Activated B cell treated with CpG ODN at 0.5 μM for 24 hours (primary cell): ENCODE results near the gene TMA7. TPM values are rescaled to one million over a fixed set of nuclear protein-coding genes. Genes with fewer than 3 reads are reported as not detected.

ENCODE experiments used
- ATAC-seq: fragments of 200-7000 bp; cut with Tn5 transposase; one replicate; pipeline ENCODE4 v1.10.0; 2021; ENCODE audit warnings: low read depth, mild to moderate bottlenecking, moderate library complexity
- CTCF ChIA-PET: fragments of 350-600 bp; sonication (Branson Sonifier 250); formaldehyde crosslinking; loops from one replicate; lab custom pipeline; 2021; ENCODE audit warnings: antibody characterized with exemption; lab: Charles Lee
- POLR2A ChIA-PET: fragments of 350-600 bp; sonication (Branson Sonifier 250); formaldehyde crosslinking; loops from one replicate; lab custom pipeline; 2021; ENCODE audit warnings: antibody characterized with exemption; lab: Charles Lee
- DNase-seq: peaks from one replicate; pipeline ENCODE4 v3.0.0; 2022
- H3K27ac Mint-ChIP-seq: one replicate; pipeline ENCODE4 v1.8.0; 2020; ENCODE audit warnings: mixed read lengths
- H3K27me3 Mint-ChIP-seq: one replicate; pipeline ENCODE4 v1.8.0; 2021; ENCODE audit warnings: mixed read lengths
- H3K36me3 Mint-ChIP-seq: one replicate; pipeline ENCODE4 v1.8.0; 2021; ENCODE audit warnings: low read depth, mixed read lengths
- H3K4me1 Mint-ChIP-seq: one replicate; pipeline ENCODE4 v1.8.0; 2021; ENCODE audit warnings: mixed read lengths
- H3K4me3 Mint-ChIP-seq: one replicate; pipeline ENCODE4 v1.8.0; 2020; ENCODE audit warnings: mild to moderate bottlenecking, mixed read lengths
- H3K9me3 Mint-ChIP-seq: one replicate; pipeline ENCODE4 v1.8.0; 2020; ENCODE audit warnings: mixed read lengths
- CTCF ChIP-seq: fragments of 200-600 bp; IDR thresholded peaks from one replicate; pipeline ENCODE4 v1.8.0; 2022; ENCODE audit warnings: antibody characterized with exemption, mild to moderate bottlenecking
- intact Hi-C: fragments of 100-400 bp; cut with micrococcal nuclease; formaldehyde crosslinking; loops from one replicate; pipeline ENCODE4 v1.15.1; 2024
- total RNA-seq: library from RNA; stranded (reverse); gene quantifications from 2 replicates; pipeline ENCODE4 v1.2.3, GENCODE V29; 2022

The TMA7 gene
- total RNA-seq, 1 donor from 2014 or later, result 216 TPM

- no peaks in the 10 kb centered on the region for H3K9me3 Mint-ChIP-seq
- intact Hi-C loops, result loop anchor here (1.0 to 10.0 kb wide), 6 partner anchors 33 to 927 kb away; partner anchors contain the start of genes ELP6, IP6K2, NME6 and PFKFB4
- TF ChIP-seq CTCF, result no peak
- ChIA-PET POLR2A (interaction anchor here (0.6 to 2.9 kb wide), 17 partner anchors 10 to 1818 kb away, joined by 3 to 29 read pairs (median 7); partner anchors contain the start of genes PFKFB4, WDR6 and ZNF589), CTCF (interaction anchor here (0.9 to 11.5 kb wide), 5 partner anchors 25 to 107 kb away, joined by 3 to 206 read pairs (median 6); a partner anchor contains a TSS)
- ATAC-seq (no peak), DNase-seq (no peak)
- peak overlapping the region; percentile 98 for H3K4me3 Mint-ChIP-seq
- H3K36me3 Mint-ChIP-seq, result peaks cover 36% of the 10 kb centered on the region
- H3K27ac Mint-ChIP-seq, result peak overlapping the region; percentile 95
- no peaks in the 10 kb centered on the region for H3K27me3 Mint-ChIP-seq
- H3K4me1 Mint-ChIP-seq, result peaks cover 48% of the 10 kb centered on the region
Observed at GRCh38 chr3:48440590-48440958, 517 bp downstream of the TMA7 start.

GRCh38 chr3:48441940-48442339 lies 1.9 kb downstream of the TMA7 start:
- Mint-ChIP-seq H3K27ac (no peak overlapping the region), H3K4me3 (peak overlapping the region; percentile 98), H3K36me3 (peaks cover 40% of the 10 kb centered on the region), H3K9me3 (no peaks in the 10 kb centered on the region), H3K4me1 (peaks cover 58% of the 10 kb centered on the region), H3K27me3 (no peaks in the 10 kb centered on the region)
- DNase-seq (no peak), ATAC-seq (no peak)
- POLR2A ChIA-PET, result interaction anchor here (0.7 to 1.2 kb wide), 3 partner anchors 65 to 115 kb away, joined by 3 to 5 read pairs (median 4); partner anchors contain the start of gene PFKFB4
- TF ChIP-seq CTCF, result no peak
- intact Hi-C loops, result loop anchor here (2.0 to 10.0 kb wide), 3 partner anchors 141 to 357 kb away; partner anchors contain the start of genes IP6K2 and NME6
- CTCF ChIA-PET, result interaction anchor here (0.9 kb wide), 1 partner anchor 41 kb away, joined by 3 read pairs; no protein-coding TSS in a partner anchor

GRCh38 chr3:48445277-48445882 lies 5.3 kb downstream of the TMA7 start:
- Mint-ChIP-seq H3K27ac (peak overlapping the region; percentile 82), H3K36me3 (peaks cover 35% of the 10 kb centered on the region), H3K4me1 (peaks cover 52% of the 10 kb centered on the region), H3K27me3 (no peaks in the 10 kb centered on the region), H3K4me3 (peak overlapping the region; percentile 85), H3K9me3 (no peaks in the 10 kb centered on the region)
- ChIA-PET CTCF (interaction anchor here (1.7 to 3.4 kb wide), 3 partner anchors 9 to 62 kb away, joined by 12 to 35 read pairs (median 16); no protein-coding TSS in a partner anchor), POLR2A (interaction anchor here (0.5 to 2.4 kb wide), 9 partner anchors 18 to 269 kb away, joined by 3 to 24 read pairs (median 4); partner anchors contain the start of gene CDC25A)
- no peak for TF ChIP-seq CTCF
- no peak for ATAC-seq
- intact Hi-C loops, result loop anchor here (10.0 kb wide), 2 partner anchors 269 to 361 kb away; partner anchors contain the start of gene IP6K2
- no peak for DNase-seq

- no peaks in the 10 kb centered on the region for H3K9me3 Mint-ChIP-seq
- CTCF ChIA-PET, result interaction anchor here (1.7 to 3.4 kb wide), 3 partner anchors 10 to 61 kb away, joined by 12 to 35 read pairs (median 16); no protein-coding TSS in a partner anchor
Observed at GRCh38 chr3:48446043-48446424, 6.0 kb downstream of the TMA7 start.

More at GRCh38 chr3:48446043-48446424, 6.0 kb downstream of the TMA7 start:
- POLR2A ChIA-PET, result interaction anchor here (0.5 to 2.4 kb wide), 14 partner anchors 10 to 402 kb away, joined by 3 to 24 read pairs (median 5); partner anchors contain the start of genes CDC25A, PFKFB4, PRKAR2A and ZNF589
- Mint-ChIP-seq H3K27ac (peak overlapping the region; percentile 82), H3K36me3 (peaks cover 35% of the 10 kb centered on the region), H3K4me3 (peak overlapping the region; percentile 85), H3K4me1 (peaks cover 46% of the 10 kb centered on the region), H3K27me3 (no peaks in the 10 kb centered on the region)
- ATAC-seq, result no peak
- intact Hi-C loops, result loop anchor here (1.0 to 10.0 kb wide), 3 partner anchors 20 to 361 kb away; partner anchors contain the start of gene IP6K2
- no peak for DNase-seq
- TF ChIP-seq CTCF, result no peak
